ENCODE results near the gene EFCAB11.

Gene EFCAB11

GRCh38 chr14:89853936-89854693 lies 100.4 kb downstream of the EFCAB11 start:
- no peak for TF ChIP-seq CTCF (IDR thresholded peaks at IDR 0.05)
- no peak for TF ChIP-seq ZFX (IDR thresholded peaks at IDR 0.05; ENCODE audit: borderline replicate concordance)
- H3K27ac ChIP-seq, result no peak overlapping the region

- TF ChIP-seq ZFX (IDR thresholded peaks at IDR 0.05; ENCODE audit: borderline replicate concordance), result no peak
- TF ChIP-seq CTCF (IDR thresholded peaks at IDR 0.05), result no peak
- H3K27ac ChIP-seq, result no peak overlapping the region
Observed at GRCh38 chr14:89851106-89851505, 103.4 kb downstream of the EFCAB11 start.

GRCh38 chr14:89849931-89850330 lies 104.6 kb downstream of the EFCAB11 start:
- H3K27ac ChIP-seq, result no peak overlapping the region
- TF ChIP-seq ZFX (IDR thresholded peaks at IDR 0.05; ENCODE audit: borderline replicate concordance) (no peak), CTCF (IDR thresholded peaks at IDR 0.05) (no peak)

GRCh38 chr14:89848165-89848564 lies 106.4 kb downstream of the EFCAB11 start:
- no peak overlapping the region for H3K27ac ChIP-seq
- TF ChIP-seq ZFX (IDR thresholded peaks at IDR 0.05; ENCODE audit: borderline replicate concordance), result no peak
- no peak for TF ChIP-seq CTCF (IDR thresholded peaks at IDR 0.05)

- TF ChIP-seq ZFX (IDR thresholded peaks at IDR 0.05; ENCODE audit: borderline replicate concordance) (no peak), CTCF (IDR thresholded peaks at IDR 0.05) (no peak)
- H3K27ac ChIP-seq, result no peak overlapping the region
Observed at GRCh38 chr14:89845346-89845745, 109.2 kb downstream of the EFCAB11 start.

- H3K27ac ChIP-seq, result no peak overlapping the region
- TF ChIP-seq ZFX (IDR thresholded peaks at IDR 0.05; ENCODE audit: borderline replicate concordance) (no peak), CTCF (IDR thresholded peaks at IDR 0.05) (no peak)
Observed at GRCh38 chr14:89844508-89844907, 110.0 kb downstream of the EFCAB11 start.

GRCh38 chr14:89842837-89843236 lies 111.7 kb downstream of the EFCAB11 start:
- H3K27ac ChIP-seq, result no peak overlapping the region
- TF ChIP-seq ZFX (IDR thresholded peaks at IDR 0.05; ENCODE audit: borderline replicate concordance), result no peak

- H3K27ac ChIP-seq, result no peak overlapping the region
- TF ChIP-seq CTCF (IDR thresholded peaks at IDR 0.05), result no peak
- no peak for TF ChIP-seq ZFX (IDR thresholded peaks at IDR 0.05; ENCODE audit: borderline replicate concordance)
Observed at GRCh38 chr14:89841851-89842250, 112.7 kb downstream of the EFCAB11 start.
